Gastroesophageal sphincter (tissue), 3 donors: ENCODE results near the gene SH3BP5.

Experiments used
- POLR2A ChIP-seq, 2 donors: fragments of 450-650 bp; IDR thresholded peaks; one replicate each; pipeline ENCODE4 v1.6.1; 2017; ENCODE audit warnings: antibody characterized with exemption in 2 of 2, mild to moderate bottlenecking in 2 of 2, moderate library complexity in 1 of 2
- POLR2AphosphoS5 ChIP-seq: sonication (generic); formaldehyde crosslinking; IDR thresholded peaks from one replicate; pipeline ENCODE4 v1.6.1; 2017; ENCODE audit warnings: antibody characterized with exemption
- TF ChIP-seq, protein P1 (sequence below), 4 experiments: fragments of 200-600 bp in 2 of 4; fragments of 450-650 bp in 2 of 4; sonication (generic) in 1 of 4; IDR thresholded peaks; one replicate each; pipeline ENCODE4 v1.5.1; 2017 to 2019; ENCODE audit warnings: antibody characterized with exemption in 4 of 4, mild to moderate bottlenecking in 2 of 4, moderate library complexity in 2 of 4

- TF ChIP-seq, protein P1, sequence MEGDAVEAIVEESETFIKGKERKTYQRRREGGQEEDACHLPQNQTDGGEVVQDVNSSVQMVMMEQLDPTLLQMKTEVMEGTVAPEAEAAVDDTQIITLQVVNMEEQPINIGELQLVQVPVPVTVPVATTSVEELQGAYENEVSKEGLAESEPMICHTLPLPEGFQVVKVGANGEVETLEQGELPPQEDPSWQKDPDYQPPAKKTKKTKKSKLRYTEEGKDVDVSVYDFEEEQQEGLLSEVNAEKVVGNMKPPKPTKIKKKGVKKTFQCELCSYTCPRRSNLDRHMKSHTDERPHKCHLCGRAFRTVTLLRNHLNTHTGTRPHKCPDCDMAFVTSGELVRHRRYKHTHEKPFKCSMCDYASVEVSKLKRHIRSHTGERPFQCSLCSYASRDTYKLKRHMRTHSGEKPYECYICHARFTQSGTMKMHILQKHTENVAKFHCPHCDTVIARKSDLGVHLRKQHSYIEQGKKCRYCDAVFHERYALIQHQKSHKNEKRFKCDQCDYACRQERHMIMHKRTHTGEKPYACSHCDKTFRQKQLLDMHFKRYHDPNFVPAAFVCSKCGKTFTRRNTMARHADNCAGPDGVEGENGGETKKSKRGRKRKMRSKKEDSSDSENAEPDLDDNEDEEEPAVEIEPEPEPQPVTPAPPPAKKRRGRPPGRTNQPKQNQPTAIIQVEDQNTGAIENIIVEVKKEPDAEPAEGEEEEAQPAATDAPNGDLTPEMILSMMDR (IDR thresholded peaks at IDR 0.05): no peak
- TF ChIP-seq POLR2A (IDR thresholded peaks at IDR 0.05): no peak
- TF ChIP-seq POLR2AphosphoS5: no peak
Measured at GRCh38 chr3:15345066-15345607, 12.8 kb upstream of the SH3BP5 start.
